B cell (primary cell): ENCODE results near the gene TMEM132A.

Experiments
- CTCF ChIP-seq: fragments of 200-600 bp; IDR thresholded peaks from one replicate; pipeline ENCODE4 v1.8.0; 2022; ENCODE audit warnings: antibody characterized with exemption, mild to moderate bottlenecking
- EZH2 ChIP-seq: IDR thresholded peaks from 2 replicates; pipeline ENCODE4 v1.6.1; 2012; ENCODE audit warnings: borderline replicate concordance, low read depth, mild to moderate bottlenecking, moderate library complexity, low read length; ENCODE audit not compliant: insufficient read depth, poor library complexity, severe bottlenecking

GRCh38 chr11:60931917-60932316 lies 7.7 kb downstream of the TMEM132A start:
- no peak for TF ChIP-seq EZH2
- no peak for TF ChIP-seq CTCF
